ENCODE data around the gene TBL1XR1.

TBL1XR1 gene

DNA sequence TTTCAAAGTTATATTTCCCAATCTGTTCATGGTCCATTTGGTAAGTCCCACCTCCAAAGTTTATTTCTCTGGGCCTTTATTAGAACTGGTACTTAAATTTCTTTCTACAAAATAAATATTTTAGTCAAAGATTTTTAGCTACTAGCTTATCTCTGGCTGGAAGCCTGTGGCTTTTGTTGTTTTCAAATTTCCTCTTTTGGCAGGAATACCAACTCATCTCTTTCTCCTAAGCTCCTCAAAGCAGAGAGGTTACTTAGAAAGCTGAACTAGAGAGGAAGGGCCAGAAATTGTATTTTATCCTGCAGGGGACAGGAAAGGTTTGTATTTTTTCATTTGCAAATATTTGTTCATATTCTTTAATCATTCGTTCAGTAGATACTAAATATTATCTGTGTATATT, 227.8 kb downstream of the TBL1XR1 start:
- no peak for DNase-seq
